ENCODE results near the gene VAX1.

DNA sequence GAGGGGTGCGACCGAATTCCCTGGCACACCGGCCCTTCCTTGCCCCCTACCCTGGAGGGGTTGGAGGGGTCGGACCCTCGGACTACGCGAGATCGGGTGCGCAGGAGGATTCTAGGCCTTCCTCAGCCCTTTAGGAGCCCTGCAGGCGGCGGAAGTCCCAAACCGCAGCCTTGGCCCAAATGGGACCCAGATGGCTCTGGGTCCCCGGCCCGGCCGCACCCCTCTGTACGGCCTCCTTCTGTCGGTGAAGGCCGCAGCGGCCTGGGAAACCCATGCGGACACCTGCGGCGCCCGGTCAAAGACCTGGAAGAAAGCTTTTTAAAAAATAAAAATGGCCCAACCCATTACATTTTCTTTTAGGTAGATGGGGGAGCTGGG is 2.4 kb upstream of the VAX1 start:
- no peak for TF ChIP-seq POLR2AphosphoS5 (IDR thresholded peaks at IDR 0.05; ENCODE audit: low read depth, low read length)
- TF ChIP-seq TAF1 (IDR thresholded peaks at IDR 0.05; ENCODE audit: borderline replicate concordance, insufficient read depth, low read length): no peak
- TF ChIP-seq, protein P1, sequence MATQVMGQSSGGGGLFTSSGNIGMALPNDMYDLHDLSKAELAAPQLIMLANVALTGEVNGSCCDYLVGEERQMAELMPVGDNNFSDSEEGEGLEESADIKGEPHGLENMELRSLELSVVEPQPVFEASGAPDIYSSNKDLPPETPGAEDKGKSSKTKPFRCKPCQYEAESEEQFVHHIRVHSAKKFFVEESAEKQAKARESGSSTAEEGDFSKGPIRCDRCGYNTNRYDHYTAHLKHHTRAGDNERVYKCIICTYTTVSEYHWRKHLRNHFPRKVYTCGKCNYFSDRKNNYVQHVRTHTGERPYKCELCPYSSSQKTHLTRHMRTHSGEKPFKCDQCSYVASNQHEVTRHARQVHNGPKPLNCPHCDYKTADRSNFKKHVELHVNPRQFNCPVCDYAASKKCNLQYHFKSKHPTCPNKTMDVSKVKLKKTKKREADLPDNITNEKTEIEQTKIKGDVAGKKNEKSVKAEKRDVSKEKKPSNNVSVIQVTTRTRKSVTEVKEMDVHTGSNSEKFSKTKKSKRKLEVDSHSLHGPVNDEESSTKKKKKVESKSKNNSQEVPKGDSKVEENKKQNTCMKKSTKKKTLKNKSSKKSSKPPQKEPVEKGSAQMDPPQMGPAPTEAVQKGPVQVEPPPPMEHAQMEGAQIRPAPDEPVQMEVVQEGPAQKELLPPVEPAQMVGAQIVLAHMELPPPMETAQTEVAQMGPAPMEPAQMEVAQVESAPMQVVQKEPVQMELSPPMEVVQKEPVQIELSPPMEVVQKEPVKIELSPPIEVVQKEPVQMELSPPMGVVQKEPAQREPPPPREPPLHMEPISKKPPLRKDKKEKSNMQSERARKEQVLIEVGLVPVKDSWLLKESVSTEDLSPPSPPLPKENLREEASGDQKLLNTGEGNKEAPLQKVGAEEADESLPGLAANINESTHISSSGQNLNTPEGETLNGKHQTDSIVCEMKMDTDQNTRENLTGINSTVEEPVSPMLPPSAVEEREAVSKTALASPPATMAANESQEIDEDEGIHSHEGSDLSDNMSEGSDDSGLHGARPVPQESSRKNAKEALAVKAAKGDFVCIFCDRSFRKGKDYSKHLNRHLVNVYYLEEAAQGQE (IDR thresholded peaks at IDR 0.05; ENCODE audit: insufficient read depth in 1 of 2, low read depth in 2 of 2, low read length in 2 of 2): no peak
- TF ChIP-seq SIN3A (IDR thresholded peaks at IDR 0.05; ENCODE audit: borderline replicate concordance, insufficient read depth, low read length): no peak
- no peak for TF ChIP-seq FOXP2 (optimal IDR thresholded peaks at IDR 0.05; ENCODE audit: borderline replicate concordance, extremely low read depth, extremely low read length, insufficient read depth)
